Thyroid gland (tissue), 4 donors: ENCODE data around the gene VARS1.

Experiments
- CTCF ChIP-seq, 6 experiments: fragments of 200-600 bp in 3 of 6; fragments of 450-650 bp in 3 of 6; sonication (generic) in 3 of 6; IDR thresholded peaks; one replicate each; pipeline ENCODE4 v1.5.1; 2016 to 2019; ENCODE audit warnings: antibody characterized with exemption in 6 of 6, mild to moderate bottlenecking in 2 of 6, inconsistent platforms in 1 of 6, moderate library complexity in 1 of 6
- POLR2A ChIP-seq, 2 donors: fragments of 450-650 bp; IDR thresholded peaks; one replicate each; pipeline ENCODE4 v1.6.1; 2017; ENCODE audit warnings: antibody characterized with exemption in 2 of 2, mild to moderate bottlenecking in 2 of 2, moderate library complexity in 1 of 2

- TF ChIP-seq CTCF (IDR thresholded peaks at IDR 0.05) (no peak), POLR2A (IDR thresholded peaks at IDR 0.05) (no peak)
Observed at GRCh38 chr6:31813465-31813849, 17.9 kb upstream of the VARS1 start.
